AG09319 (cell line): Measurements from ENCODE around the gene C5orf15.

Experiments
- DNase-seq: peaks from one replicate; pipeline ENCODE4 v3.0.0-alpha.2; 2010; ENCODE audit warnings: low read depth; ENCODE audit errors: extremely low read depth
- TF ChIP-seq, protein P1 (sequence below): IDR thresholded peaks from 2 replicates; pipeline ENCODE4 v1.5.1; 2011; ENCODE audit warnings: low read depth, mild to moderate bottlenecking, inconsistent platforms, low read length, moderate library complexity

C5orf15 gene

DNA sequence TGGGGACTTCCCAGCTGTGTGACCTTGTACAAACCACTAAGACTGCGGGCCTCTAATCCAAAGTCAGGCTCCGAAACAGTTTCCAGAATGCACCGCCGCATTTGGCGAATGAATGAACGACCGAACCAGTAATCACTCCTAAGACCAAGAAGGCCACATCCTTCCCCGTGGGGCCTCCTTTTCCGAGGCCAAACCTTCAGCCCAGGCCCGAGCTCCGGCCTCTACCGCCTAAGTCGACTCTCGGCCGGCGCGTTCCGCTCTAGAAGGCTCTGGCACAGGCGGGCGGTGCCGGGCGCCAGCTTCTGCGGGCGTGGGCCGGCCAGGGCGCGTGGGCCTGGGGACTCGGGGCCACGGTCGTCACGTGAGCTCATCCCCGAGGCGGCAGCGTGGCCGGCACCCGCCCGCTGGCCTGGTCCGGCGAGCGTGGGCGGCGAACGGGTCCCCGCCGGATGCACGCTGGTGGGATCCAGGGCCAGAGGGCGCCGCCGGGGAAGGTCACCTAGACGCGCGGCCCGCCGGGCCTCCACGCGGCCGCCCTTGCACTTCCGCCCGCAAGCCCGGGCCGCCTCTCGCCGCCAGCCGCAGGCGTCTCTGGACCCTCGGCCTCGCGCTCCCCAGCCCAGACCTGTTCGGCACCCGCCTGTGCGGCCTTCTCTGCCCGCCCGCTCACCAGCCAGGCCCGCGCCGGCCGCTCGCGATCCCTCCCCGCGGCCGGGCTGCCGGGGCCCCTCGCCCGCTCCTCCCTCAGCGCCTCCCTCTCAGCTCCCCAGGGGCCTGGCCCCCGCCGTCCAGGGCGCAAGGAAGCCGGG lies 35.6 kb upstream of the C5orf15 start:
- TF ChIP-seq, protein P1, sequence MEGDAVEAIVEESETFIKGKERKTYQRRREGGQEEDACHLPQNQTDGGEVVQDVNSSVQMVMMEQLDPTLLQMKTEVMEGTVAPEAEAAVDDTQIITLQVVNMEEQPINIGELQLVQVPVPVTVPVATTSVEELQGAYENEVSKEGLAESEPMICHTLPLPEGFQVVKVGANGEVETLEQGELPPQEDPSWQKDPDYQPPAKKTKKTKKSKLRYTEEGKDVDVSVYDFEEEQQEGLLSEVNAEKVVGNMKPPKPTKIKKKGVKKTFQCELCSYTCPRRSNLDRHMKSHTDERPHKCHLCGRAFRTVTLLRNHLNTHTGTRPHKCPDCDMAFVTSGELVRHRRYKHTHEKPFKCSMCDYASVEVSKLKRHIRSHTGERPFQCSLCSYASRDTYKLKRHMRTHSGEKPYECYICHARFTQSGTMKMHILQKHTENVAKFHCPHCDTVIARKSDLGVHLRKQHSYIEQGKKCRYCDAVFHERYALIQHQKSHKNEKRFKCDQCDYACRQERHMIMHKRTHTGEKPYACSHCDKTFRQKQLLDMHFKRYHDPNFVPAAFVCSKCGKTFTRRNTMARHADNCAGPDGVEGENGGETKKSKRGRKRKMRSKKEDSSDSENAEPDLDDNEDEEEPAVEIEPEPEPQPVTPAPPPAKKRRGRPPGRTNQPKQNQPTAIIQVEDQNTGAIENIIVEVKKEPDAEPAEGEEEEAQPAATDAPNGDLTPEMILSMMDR = no peak
- DNase-seq = peak; percentile 7

DNA sequence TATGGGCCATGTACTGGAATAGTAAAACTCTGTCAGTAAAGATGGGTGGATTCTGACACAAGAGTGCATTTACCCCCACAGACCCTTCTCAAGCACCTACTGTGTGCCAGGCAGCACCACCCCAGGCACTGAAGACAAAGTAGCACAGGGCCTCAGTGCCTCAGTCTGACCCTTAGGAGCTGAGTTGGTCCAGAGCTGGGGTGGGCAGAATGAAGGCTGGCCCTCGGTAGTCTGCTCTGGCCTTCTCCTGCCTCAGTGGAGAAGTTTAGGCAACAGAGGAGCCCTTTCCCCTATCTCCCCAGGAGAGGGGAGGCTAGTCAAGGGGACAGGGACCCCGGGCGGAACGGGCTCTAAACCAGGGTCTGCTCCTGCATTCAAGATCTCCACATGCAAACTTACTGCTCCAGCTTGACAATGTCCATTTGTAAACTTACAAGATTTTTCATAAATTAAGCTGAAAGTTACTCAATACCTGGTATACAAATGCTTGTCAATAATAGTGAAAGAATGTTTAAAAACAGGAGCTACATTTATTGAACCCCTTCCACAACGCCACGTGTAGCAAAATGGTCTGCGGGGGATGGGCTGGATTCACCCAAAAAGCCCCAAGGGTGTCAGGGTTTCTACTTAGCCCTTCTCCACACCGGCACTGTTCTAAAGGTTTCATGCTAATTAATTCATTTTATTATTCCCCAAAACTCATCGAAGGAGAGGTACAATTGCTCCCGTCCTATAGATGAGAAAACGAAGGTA lies 34.8 kb upstream of the C5orf15 start:
- TF ChIP-seq, protein P1 = no peak
- DNase-seq = no peak

DNA sequence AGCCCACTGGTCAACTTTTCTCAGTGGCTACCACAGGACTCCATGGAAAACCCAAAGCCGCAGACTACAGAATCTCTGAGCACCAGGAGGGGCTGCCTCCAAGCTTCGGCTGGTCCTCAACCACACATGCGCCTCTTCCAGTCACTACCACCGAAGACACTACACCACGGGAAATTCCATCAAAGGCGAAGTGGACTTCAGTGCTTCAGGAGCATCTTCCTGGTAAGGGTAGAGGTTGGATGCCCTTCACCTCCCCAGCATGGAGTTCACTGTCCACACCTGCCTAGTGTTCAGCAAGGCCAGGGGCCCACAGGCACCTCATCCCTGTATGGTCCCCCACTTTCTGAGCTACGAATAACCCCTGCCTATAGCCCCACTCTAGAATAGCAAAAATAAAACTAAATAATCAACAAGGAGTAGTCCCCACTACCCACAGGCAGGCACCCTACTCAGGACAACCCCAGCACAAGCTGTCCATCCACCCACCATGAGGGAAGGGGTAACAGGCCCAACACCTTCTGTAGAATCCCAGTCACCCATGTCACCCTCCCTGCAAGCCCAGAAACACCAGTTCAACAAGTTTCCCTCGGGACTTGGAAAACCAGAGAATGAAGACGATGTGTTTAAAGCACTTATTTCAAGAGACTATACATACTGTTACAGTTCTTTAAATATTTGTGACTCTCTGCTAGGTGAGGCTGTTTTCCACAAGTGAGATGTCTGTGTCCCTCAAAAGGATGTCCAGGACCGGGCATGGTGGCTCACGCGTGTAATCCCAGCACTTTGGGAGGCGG lies 33.7 kb upstream of the C5orf15 start:
- TF ChIP-seq, protein P1 = no peak
- DNase-seq = no peak

DNA sequence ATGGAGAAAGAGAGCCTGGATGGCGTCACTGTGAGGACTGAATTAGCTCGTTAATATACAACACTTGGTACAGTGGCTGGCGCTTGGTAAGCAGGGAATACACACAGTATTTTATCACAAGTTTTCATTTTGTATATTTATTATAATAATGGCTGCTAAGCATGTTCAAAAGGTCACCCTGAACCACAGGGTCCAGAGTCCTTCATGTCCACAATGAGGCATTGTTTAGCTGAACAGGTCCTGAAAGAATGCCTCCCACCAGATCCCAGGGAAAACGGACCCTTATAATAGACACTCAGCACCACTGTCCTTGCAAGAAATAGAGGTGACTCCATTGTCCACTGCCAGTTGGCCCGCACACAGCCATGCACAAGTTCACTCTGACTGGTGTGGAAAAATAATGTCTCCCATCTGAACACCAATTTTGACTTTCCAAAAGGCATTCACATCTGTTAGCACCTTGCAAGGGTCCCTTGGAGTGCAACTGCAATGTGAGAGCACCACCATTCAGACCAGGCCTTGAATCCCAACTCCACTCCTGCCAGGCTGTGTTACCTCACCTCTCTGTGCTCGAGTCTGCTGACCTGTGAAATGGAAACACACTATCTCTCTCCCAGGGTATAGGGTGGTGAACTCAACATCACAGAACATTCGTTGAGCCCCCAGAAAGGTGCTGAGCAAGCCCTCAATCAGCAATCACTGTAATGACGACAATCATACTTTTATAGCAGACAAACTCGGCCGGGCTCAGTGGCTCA lies 32.5 kb upstream of the C5orf15 start:
- DNase-seq = no peak
- TF ChIP-seq, protein P1 = no peak

DNA sequence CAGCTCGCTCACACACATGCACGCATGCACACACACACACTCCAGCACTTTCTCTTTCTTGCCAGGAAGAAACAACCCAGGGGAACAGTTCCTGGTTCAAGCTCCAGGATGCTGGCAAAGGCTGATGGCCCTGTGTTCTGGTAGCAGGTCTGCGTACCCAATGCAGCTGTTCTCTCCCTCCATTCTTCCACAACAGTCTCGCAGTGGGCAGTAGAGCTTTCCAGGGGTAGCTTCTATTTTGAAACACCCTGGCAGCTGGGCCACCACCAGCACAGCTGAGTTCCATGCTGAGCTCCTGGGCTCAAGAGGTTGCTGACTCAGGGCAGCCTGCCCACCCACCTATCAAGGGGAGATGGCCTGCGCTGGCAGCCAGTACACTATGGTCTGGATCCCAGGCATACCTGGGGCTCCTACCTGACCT lies 31.7 kb upstream of the C5orf15 start:
- TF ChIP-seq, protein P1 = no peak

DNA sequence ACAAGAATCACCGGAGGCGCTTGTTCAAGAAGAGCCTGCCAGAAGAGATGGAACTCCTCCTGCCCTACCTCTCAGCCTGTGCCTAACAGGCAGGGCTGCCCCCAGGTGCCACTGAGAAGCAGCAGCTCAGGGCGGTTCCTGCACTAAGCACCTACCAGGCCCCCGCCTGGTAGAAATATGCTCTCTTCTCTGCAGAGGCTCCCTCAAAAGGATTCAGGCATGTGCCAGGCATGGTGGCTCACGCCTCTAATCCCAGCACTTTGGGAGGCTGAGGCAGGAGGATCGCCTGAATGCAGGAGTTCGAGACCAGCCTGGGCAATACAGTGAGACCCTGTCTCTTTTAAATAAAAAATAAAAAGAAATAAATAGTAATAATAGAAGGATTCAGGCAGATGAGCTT lies 30.4 kb upstream of the C5orf15 start:
- TF ChIP-seq, protein P1 = no peak
- no peak for DNase-seq

More for the DNA sequence above, 31.7 kb upstream of the C5orf15 start:
- DNase-seq = no peak
